SK-N-SH (cell line): ENCODE measurements around the gene SNED1. TPM values are rescaled to one million over a fixed set of nuclear protein-coding genes. Genes with fewer than 3 reads are reported as not detected.

ENCODE experiments used
- CTCF ChIA-PET: fragments of 300-600, 350-600 bp; formaldehyde crosslinking; extraction: SDS; loops from one replicate; lab custom pipeline; 2021; lab: Yijun Ruan, JAX
- POLR2A ChIA-PET: fragments of 350-600 bp; sonication (Branson Sonifier 250); formaldehyde crosslinking; extraction: SDS; loops from one replicate; lab custom pipeline; 2020; ENCODE audit warnings: antibody characterized with exemption, inconsistent platforms; lab: Yijun Ruan, JAX
- DNase-seq: peaks from one replicate; pipeline ENCODE4 v3.0.0; 2012
- H2AFZ ChIP-seq: fragments of 200-600 bp; sonication (generic); 2 replicates; pipeline ENCODE4 v1.8.1; 2016; ENCODE audit warnings: antibody characterized with exemption, mild to moderate bottlenecking, low read depth
- H3F3A ChIP-seq: fragments of 200-600 bp; sonication (generic); replicated peaks from 2 replicates; pipeline ENCODE3; 2016; ENCODE audit warnings: antibody characterized with exemption, mild to moderate bottlenecking; ENCODE audit not compliant: insufficient read depth
- H3K27ac ChIP-seq, 2 experiments: fragments of 200-500 bp in 1 of 2; fragments of 200-600 bp in 1 of 2; sonication (Bioruptor generic) in 1 of 2; sonication (generic), shearing (Covaris generic) in 1 of 2; 2 replicates each; pipeline versions ENCODE4 v1.5.1 to v1.6.1; 2014 to 2016; ENCODE audit warnings: low read depth in 2 of 2, inconsistent platforms in 1 of 2, low read length in 1 of 2, mild to moderate bottlenecking in 1 of 2, mixed read lengths in 1 of 2
- H3K27me3 ChIP-seq: fragments of 200-600 bp; sonication (generic), shearing (Covaris generic); 2 replicates; pipeline ENCODE4 v1.6.1; 2016; ENCODE audit warnings: mixed run types; ENCODE audit not compliant: insufficient read depth
- H3K36me3 ChIP-seq, 2 experiments: fragments of 200-500 bp in 1 of 2; fragments of 200-600 bp in 1 of 2; sonication (Bioruptor generic) in 1 of 2; sonication (generic) in 1 of 2; replicated peaks in 1 of 2; 2 replicates each; pipeline versions ENCODE3 to v1.5.1; 2014 to 2016; ENCODE audit warnings: low read length in 1 of 2, mild to moderate bottlenecking in 1 of 2; ENCODE audit not compliant: insufficient read depth in 2 of 2, control insufficient read depth in 1 of 2
- H3K4me1 ChIP-seq, 2 experiments: fragments of 200-500 bp in 1 of 2; fragments of 200-600 bp in 1 of 2; sonication (Bioruptor generic) in 1 of 2; sonication (generic), shearing (Covaris generic) in 1 of 2; 2 replicates each; pipeline versions ENCODE4 v1.5.1 to v1.6.1; 2014 to 2016; ENCODE audit warnings: low read depth in 1 of 2, low read length in 1 of 2, mixed run types in 1 of 2; ENCODE audit not compliant: insufficient read depth in 2 of 2, control insufficient read depth in 1 of 2
- H3K4me2 ChIP-seq: fragments of 200-600 bp; sonication (generic), shearing (Covaris generic); 2 replicates; pipeline ENCODE4 v1.6.1; 2017; ENCODE audit warnings: mixed run types
- H3K4me3 ChIP-seq, 2 experiments: fragments of 200-500 bp in 1 of 2; fragments of 200-600 bp in 1 of 2; sonication (Bioruptor generic) in 1 of 2; sonication (generic), shearing (Covaris generic) in 1 of 2; 2 replicates each; pipeline versions ENCODE4 v1.5.1 to v1.8.1; 2014 to 2016; ENCODE audit warnings: low read depth in 2 of 2, inconsistent platforms in 1 of 2, low read length in 1 of 2, mild to moderate bottlenecking in 1 of 2, mixed read lengths in 1 of 2, moderate library complexity in 1 of 2
- H3K79me2 ChIP-seq: fragments of 200-600 bp; sonication (generic); 2 replicates; pipeline ENCODE4 v1.8.1; 2017; ENCODE audit warnings: mild to moderate bottlenecking; ENCODE audit not compliant: insufficient read depth
- H3K9ac ChIP-seq: fragments of 200-600 bp; sonication (generic); 2 replicates; pipeline ENCODE4 v1.6.1; 2017; ENCODE audit warnings: mixed run types
- H3K9me2 ChIP-seq: fragments of 200-600 bp; sonication (generic); 2 replicates; pipeline ENCODE4 v1.6.1; 2017; ENCODE audit warnings: mixed run types
- H3K9me3 ChIP-seq: fragments of 200-600 bp; sonication (generic); 2 replicates; pipeline ENCODE4 v1.6.1; 2017; ENCODE audit warnings: mixed run types, mild to moderate bottlenecking, moderate library complexity
- H4K20me1 ChIP-seq: fragments of 200-600 bp; sonication (generic); 2 replicates; pipeline ENCODE4 v1.6.1; 2017; ENCODE audit warnings: mild to moderate bottlenecking, mixed run types; ENCODE audit not compliant: insufficient read depth
- CHD2 ChIP-seq: fragments of 150-350 bp; IDR thresholded peaks from 2 replicates; pipeline ENCODE4 v1.6.1; 2018; ENCODE audit warnings: low read length; ENCODE audit not compliant: partially characterized antibody
- ELF1 ChIP-seq: IDR thresholded peaks from 2 replicates; pipeline ENCODE4 v1.4.0; 2012
- EP300 ChIP-seq, 2 experiments: IDR thresholded peaks; 2 replicates each; pipeline versions ENCODE4 v1.4.0 to v1.6.1; 2012; ENCODE audit warnings: borderline replicate concordance in 1 of 2, low read depth in 1 of 2, low read length in 1 of 2
- FOXJ3 ChIP-seq: sonication (generic); formaldehyde crosslinking; IDR thresholded peaks from 2 replicates; pipeline ENCODE4 v1.5.1; 2020; ENCODE audit warnings: mild to moderate bottlenecking, missing genetic modification reagents
- FOXM1 ChIP-seq: IDR thresholded peaks from 2 replicates; pipeline ENCODE4 v1.4.0; 2012; ENCODE audit warnings: low read depth, mild to moderate bottlenecking
- GABPA ChIP-seq: IDR thresholded peaks from 2 replicates; pipeline ENCODE4 v1.4.0; 2012; ENCODE audit warnings: low read depth, mild to moderate bottlenecking
- GATA2 ChIP-seq: sonication (generic); formaldehyde crosslinking; IDR thresholded peaks from 2 replicates; pipeline ENCODE4 v1.5.0; 2020; ENCODE audit warnings: mild to moderate bottlenecking, missing genetic modification reagents
- JUND ChIP-seq: IDR thresholded peaks from 2 replicates; pipeline ENCODE4 v1.4.0; 2012
- NFIC ChIP-seq: IDR thresholded peaks from 2 replicates; pipeline ENCODE4 v1.4.0; 2012; ENCODE audit warnings: borderline replicate concordance
- NRF1 ChIP-seq: IDR thresholded peaks from 2 replicates; pipeline ENCODE4 v1.6.1; 2012; ENCODE audit warnings: low read depth, mild to moderate bottlenecking, low read length
- POLR2AphosphoS5 ChIP-seq: IDR thresholded peaks from 2 replicates; pipeline ENCODE4 v1.6.1; 2012; ENCODE audit warnings: low read depth, low read length
- RCOR1 ChIP-seq: fragments of 150-350 bp; IDR thresholded peaks from 2 replicates; pipeline ENCODE4 v1.6.1; 2017; ENCODE audit warnings: antibody characterized with exemption, low read length
- RXRA ChIP-seq: IDR thresholded peaks from 2 replicates; pipeline ENCODE4 v1.4.0; 2012; ENCODE audit warnings: low read depth, mild to moderate bottlenecking, borderline replicate concordance
- SIN3A ChIP-seq: IDR thresholded peaks from 2 replicates; pipeline ENCODE4 v1.6.1; 2012; ENCODE audit warnings: low read depth, mild to moderate bottlenecking, low read length, moderate library complexity, borderline replicate concordance
- WGBS: methylation state at CpG from one replicate; pipeline ENCODE4 v1.1.6; 2017; ENCODE audit warnings: low lambda C conversion rate; 5-methylcytosine and 5-hydroxymethylcytosine counted together
- polyA plus RNA-seq, 3 experiments: library from polyadenylated mRNA; depleted of rRNA; stranded (reverse); fragments of >200 nt; gene quantifications; 2 replicates each; pipeline ENCODE4 v1.2.3, GENCODE V29; 2012
- TF ChIP-seq, protein P1 (sequence below): fragments of 150-350 bp; IDR thresholded peaks from 2 replicates; pipeline ENCODE4 v1.6.1; 2016; ENCODE audit warnings: mild to moderate bottlenecking, low read depth, low read length
- TF ChIP-seq, protein P2 (sequence below): IDR thresholded peaks from 2 replicates; pipeline ENCODE4 v1.4.0; 2012; ENCODE audit warnings: low read depth, borderline replicate concordance
- TF ChIP-seq, protein P3 (sequence below): IDR thresholded peaks from 2 replicates; pipeline ENCODE4 v1.4.0; 2012; ENCODE audit warnings: low read depth, borderline replicate concordance

The SNED1 gene
- polyA plus RNA-seq, 1 of the 3 experiments (the other 2 are of a cell fraction), result 0.03 TPM

DNA sequence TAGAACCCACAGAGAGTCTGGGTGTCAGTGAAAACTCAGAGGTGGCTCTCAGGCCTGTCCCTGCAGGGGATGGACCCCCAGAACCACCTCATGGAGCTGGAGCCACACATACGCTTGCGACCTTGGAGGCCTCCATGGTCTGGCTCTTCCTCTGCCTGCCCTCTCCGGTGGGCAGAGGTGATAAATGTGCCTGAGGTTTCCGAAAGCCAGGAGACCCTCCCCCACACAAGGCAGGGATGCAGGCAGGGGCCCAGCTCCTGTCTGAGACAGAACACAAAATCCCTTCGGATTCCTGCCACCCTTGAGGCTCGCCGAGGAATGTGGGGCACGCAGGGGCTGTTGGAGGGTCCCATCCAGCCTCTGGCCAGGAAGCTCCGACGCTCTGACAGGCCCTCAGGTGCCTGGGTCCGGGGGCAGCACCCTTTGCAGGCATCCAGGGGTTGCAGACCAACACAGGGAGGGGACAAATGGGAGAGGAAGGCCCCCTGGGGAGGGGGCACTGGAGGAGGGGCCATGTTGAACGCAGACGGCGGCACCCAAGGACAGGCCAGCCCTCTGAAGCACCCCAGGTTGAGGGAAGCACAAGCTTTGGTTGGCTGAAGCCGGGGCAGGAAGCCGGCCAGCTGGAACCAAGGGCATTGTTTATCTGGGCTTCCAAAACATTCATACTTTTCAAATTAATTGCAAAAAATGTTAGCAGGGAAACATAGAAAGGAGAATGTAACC lies 4.1 kb upstream of the SNED1 start:
- no peaks in the 10 kb centered on the region for H3K79me2 ChIP-seq
- H2AFZ ChIP-seq, result no peak overlapping the region
- POLR2A ChIA-PET, result no interaction called here
- H3F3A ChIP-seq, result no peaks in the 10 kb centered on the region
- no peaks in the 10 kb centered on the region for H3K9me3 ChIP-seq
- H3K4me2 ChIP-seq, result no peak overlapping the region
- H3K27me3 ChIP-seq, result no peaks in the 10 kb centered on the region
- no peak overlapping the region for H3K9ac ChIP-seq
- no peaks in the 10 kb centered on the region for H3K9me2 ChIP-seq
- TF ChIP-seq NRF1, result no peak
- TF ChIP-seq, all 33 proteins: peak for 0
- Histone ChIP-seq H3K36me3 (no peaks in the 10 kb centered on the region), H3K27ac (no peak overlapping the region), H3K4me3 (no peak overlapping the region), H3K4me1 (peaks cover 0 to 3% of the 10 kb centered on the region in 2 experiments; a peak in 1 of 4 replicates), H4K20me1 (no peaks in the 10 kb centered on the region)
- CTCF ChIA-PET, result interaction anchor here (1.0 to 1.4 kb wide), 2 partner anchors 80 to 143 kb away, joined by 3 to 10 read pairs; no protein-coding TSS in a partner anchor
- no peak for DNase-seq
- 83% methylated on average over 10 of the region's 16 CpGs for WGBS

DNA sequence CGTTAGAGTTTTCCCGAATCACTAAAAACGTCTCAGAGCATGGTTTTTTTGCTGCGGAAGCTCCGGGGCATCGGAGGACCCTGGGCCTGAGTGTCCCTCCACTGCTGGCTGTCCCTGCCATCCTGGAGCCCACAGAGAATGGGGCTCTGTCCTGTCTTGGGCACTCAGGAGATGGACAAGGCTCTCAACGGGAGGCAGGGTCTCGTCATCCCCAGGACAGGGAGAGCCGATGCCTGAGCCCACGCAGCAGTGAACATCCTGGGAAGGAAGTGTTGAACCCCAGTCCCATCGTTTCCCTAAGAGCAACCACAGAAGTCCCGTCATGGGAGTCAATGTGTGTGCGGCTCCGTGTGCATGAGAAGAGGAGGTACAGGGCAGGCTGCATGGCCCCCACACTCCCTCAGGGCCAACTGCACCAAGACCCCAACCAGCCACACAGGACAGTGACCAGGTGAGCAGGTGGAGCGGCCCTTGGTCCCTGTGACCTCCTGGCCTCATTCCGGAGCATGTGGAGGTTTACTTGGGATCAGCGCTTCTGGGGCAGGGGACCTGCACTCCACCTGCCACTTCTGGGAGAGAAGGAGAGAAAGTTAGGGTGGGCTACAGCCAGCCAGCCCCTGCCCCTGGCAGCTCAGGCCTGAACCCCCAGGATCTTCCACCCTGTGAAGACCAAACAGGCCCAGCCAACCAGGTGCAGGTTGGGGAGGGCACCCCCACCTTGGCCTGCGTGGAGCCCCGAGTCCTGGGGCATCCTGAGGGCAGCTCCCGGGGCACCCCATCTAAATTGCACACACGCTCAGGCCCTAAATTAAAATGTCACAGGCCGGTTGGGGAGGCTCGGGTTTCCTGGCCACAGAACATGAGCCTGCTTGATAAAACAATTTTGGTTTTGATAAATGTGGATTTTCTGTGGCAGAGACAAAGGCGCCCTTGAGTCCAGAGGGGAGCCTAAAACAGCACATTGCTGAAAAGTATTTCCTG lies 3.1 kb upstream of the SNED1 start:
- H3K27ac ChIP-seq, result no peak overlapping the region
- no peak overlapping the region for H3K4me2 ChIP-seq
- ChIA-PET CTCF (interaction anchor here (0.8 to 1.4 kb wide), 3 partner anchors 12 to 144 kb away, joined by 3 to 10 read pairs (median 3); no protein-coding TSS in a partner anchor), POLR2A (no interaction called here)
- H3K4me1 ChIP-seq, result peaks cover 0 to 3% of the 10 kb centered on the region in 2 experiments; a peak in 1 of 4 replicates
- H3F3A ChIP-seq, result no peaks in the 10 kb centered on the region
- H3K9me3 ChIP-seq, result no peaks in the 10 kb centered on the region
- H3K36me3 ChIP-seq, result no peaks in the 10 kb centered on the region
- H2AFZ ChIP-seq, result no peak overlapping the region
- H3K9me2 ChIP-seq, result no peaks in the 10 kb centered on the region
- no peaks in the 10 kb centered on the region for H4K20me1 ChIP-seq
- no peaks in the 10 kb centered on the region for H3K27me3 ChIP-seq
- TF ChIP-seq JUND (no peak), EP300 (IDR thresholded peaks at IDR 0.05; ENCODE audit: borderline replicate concordance in 1 of 2, low read depth in 1 of 2, low read length in 1 of 2) (no peak), NRF1 (no peak), NFIC (no peak), GABPA (no peak), CHD2 (no peak), RCOR1 (no peak), POLR2AphosphoS5 (no peak), ELF1 (no peak), SIN3A (no peak), FOXJ3 (CRISPR knock-in tag) (no peak), RXRA (no peak), FOXM1 (no peak), GATA2 (CRISPR knock-in tag) (no peak)
- TF ChIP-seq, protein P1, sequence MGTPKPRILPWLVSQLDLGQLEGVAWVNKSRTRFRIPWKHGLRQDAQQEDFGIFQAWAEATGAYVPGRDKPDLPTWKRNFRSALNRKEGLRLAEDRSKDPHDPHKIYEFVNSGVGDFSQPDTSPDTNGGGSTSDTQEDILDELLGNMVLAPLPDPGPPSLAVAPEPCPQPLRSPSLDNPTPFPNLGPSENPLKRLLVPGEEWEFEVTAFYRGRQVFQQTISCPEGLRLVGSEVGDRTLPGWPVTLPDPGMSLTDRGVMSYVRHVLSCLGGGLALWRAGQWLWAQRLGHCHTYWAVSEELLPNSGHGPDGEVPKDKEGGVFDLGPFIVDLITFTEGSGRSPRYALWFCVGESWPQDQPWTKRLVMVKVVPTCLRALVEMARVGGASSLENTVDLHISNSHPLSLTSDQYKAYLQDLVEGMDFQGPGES, result no peak
- TF ChIP-seq, protein P2, sequence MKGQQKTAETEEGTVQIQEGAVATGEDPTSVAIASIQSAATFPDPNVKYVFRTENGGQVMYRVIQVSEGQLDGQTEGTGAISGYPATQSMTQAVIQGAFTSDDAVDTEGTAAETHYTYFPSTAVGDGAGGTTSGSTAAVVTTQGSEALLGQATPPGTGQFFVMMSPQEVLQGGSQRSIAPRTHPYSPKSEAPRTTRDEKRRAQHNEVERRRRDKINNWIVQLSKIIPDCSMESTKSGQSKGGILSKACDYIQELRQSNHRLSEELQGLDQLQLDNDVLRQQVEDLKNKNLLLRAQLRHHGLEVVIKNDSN, result no peak
- TF ChIP-seq, protein P3, sequence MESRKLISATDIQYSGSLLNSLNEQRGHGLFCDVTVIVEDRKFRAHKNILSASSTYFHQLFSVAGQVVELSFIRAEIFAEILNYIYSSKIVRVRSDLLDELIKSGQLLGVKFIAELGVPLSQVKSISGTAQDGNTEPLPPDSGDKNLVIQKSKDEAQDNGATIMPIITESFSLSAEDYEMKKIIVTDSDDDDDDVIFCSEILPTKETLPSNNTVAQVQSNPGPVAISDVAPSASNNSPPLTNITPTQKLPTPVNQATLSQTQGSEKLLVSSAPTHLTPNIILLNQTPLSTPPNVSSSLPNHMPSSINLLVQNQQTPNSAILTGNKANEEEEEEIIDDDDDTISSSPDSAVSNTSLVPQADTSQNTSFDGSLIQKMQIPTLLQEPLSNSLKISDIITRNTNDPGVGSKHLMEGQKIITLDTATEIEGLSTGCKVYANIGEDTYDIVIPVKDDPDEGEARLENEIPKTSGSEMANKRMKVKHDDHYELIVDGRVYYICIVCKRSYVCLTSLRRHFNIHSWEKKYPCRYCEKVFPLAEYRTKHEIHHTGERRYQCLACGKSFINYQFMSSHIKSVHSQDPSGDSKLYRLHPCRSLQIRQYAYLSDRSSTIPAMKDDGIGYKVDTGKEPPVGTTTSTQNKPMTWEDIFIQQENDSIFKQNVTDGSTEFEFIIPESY, result no peak
- H3K79me2 ChIP-seq, result no peaks in the 10 kb centered on the region
- H3K9ac ChIP-seq, result no peak overlapping the region
- WGBS, result 82% methylated on average over 11 of the region's 24 CpGs
- no peak overlapping the region for H3K4me3 ChIP-seq
- DNase-seq, result no peak
